Measurements from ENCODE around the gene OSBPL2. TPM values are rescaled to one million over a fixed set of nuclear protein-coding genes. Genes with fewer than 3 reads are reported as not detected.

OSBPL2 gene
- polyA plus RNA-seq, 1 donor (not counting 4 experiments of a cell fraction or from before 2014, with no cell fraction given): 15.9 TPM

DNA sequence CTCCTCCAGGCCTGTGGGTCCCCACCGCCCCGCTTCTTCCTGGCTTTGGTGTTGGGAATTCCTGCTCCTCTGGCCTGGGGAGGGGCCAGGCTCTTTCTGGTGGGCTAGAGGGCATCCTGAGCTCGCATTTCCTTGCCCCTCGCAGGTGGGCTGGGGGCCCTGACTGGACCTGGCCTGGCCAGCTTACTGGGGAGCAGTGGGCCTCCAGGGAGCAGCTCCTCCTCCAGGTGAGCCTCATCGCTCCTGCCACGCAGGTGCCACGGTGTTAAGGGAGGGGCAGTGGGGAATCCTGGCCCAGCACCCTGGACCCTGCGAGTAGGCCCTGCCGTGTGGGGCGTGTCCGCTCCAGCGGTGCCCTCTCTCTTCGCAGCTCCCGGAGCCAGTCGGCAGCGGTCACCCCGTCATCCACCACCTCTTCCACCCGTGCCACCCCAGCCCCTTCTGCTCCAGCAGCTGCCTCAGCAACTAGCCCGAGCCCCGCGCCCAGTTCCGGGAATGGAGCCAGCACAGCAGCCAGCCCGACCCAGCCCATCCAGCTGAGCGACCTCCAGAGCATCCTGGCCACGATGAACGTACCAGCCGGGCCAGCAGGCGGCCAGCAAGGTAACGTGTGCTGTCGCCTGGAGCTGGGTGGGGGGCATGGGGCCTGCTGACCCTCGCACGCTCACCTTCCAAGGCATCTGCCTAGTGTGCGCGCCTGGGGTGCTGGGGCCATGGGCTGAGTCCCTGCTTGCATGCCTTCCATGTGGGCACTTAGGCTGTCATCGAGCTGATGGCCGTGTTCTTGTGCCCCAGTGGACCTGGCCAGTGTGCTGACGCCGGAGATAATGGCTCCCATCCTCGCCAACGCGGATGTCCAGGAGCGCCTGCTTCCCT lies 69.1 kb downstream of the OSBPL2 start:
- no peak for DNase-seq (ENCODE audit: low read depth, low spot score)
- Histone ChIP-seq H3K27me3 (ENCODE audit: control insufficient read depth, extremely low read depth, insufficient read depth, low read length) (no peaks in the 10 kb centered on the region), H3K79me2 (ENCODE audit: control insufficient read depth, insufficient read depth, low read length) (peaks cover 49% of the 10 kb centered on the region), H3K9me1 (ENCODE audit: control insufficient read depth, extremely low read depth, insufficient read depth, low read length) (no peaks in the 10 kb centered on the region), H3K4me2 (ENCODE audit: control insufficient read depth, extremely low read depth, insufficient read depth, low read depth, low read length) (peak overlapping the region; percentile 16), H3K9me3 (ENCODE audit: control insufficient read depth, low read depth, low read length) (no peaks in the 10 kb centered on the region), H3K4me1 (ENCODE audit: control insufficient read depth, extremely low read depth, insufficient read depth, low read length) (peaks cover 35% of the 10 kb centered on the region), H3K9ac (ENCODE audit: control insufficient read depth, extremely low read depth, insufficient read depth, low read length) (no peak overlapping the region), H3K4me3 (ENCODE audit: control insufficient read depth in 2 of 3, extremely low read depth in 1 of 3, insufficient read depth in 2 of 3, low read depth in 1 of 3, low read length in 3 of 3) (no peak overlapping the region), H4K20me1 (ENCODE audit: control insufficient read depth, extremely low read depth, insufficient read depth, low read length) (peaks cover 56% of the 10 kb centered on the region), H3K27ac (ENCODE audit: control insufficient read depth, insufficient read depth, low read length) (no peak overlapping the region), H3K36me3 (ENCODE audit: control insufficient read depth in 2 of 2, extremely low read depth in 1 of 2, insufficient read depth in 2 of 2, low read length in 2 of 2) (peaks cover 29 to 45% of the 10 kb centered on the region in 2 experiments), H2AFZ (ENCODE audit: control insufficient read depth, low read length) (no peak overlapping the region)
- TF ChIP-seq, protein P1, sequence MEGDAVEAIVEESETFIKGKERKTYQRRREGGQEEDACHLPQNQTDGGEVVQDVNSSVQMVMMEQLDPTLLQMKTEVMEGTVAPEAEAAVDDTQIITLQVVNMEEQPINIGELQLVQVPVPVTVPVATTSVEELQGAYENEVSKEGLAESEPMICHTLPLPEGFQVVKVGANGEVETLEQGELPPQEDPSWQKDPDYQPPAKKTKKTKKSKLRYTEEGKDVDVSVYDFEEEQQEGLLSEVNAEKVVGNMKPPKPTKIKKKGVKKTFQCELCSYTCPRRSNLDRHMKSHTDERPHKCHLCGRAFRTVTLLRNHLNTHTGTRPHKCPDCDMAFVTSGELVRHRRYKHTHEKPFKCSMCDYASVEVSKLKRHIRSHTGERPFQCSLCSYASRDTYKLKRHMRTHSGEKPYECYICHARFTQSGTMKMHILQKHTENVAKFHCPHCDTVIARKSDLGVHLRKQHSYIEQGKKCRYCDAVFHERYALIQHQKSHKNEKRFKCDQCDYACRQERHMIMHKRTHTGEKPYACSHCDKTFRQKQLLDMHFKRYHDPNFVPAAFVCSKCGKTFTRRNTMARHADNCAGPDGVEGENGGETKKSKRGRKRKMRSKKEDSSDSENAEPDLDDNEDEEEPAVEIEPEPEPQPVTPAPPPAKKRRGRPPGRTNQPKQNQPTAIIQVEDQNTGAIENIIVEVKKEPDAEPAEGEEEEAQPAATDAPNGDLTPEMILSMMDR (optimal IDR thresholded peaks at IDR 0.05 in 1 of 3, IDR thresholded peaks at IDR 0.05 in 1 of 3, conservative IDR thresholded peaks at IDR 0.05 in 1 of 3; ENCODE audit: extremely low read depth in 1 of 3, insufficient read depth in 2 of 3, low read length in 3 of 3): no peak
- TF ChIP-seq EZH2 (IDR thresholded peaks at IDR 0.05; ENCODE audit: low read length): no peak
- dilution Hi-C loops (cut with MboI; ENCODE audit: extremely low pct_ligation_motif_present, low sequenced_read_pairs): no loop called here
- no peak for FAIRE-seq

- Histone ChIP-seq H3K9me1 (ENCODE audit: control insufficient read depth, extremely low read depth, insufficient read depth, low read length) (no peaks in the 10 kb centered on the region), H2AFZ (ENCODE audit: control insufficient read depth, low read length) (no peak overlapping the region), H3K9ac (ENCODE audit: control insufficient read depth, extremely low read depth, insufficient read depth, low read length) (no peak overlapping the region), H3K36me3 (ENCODE audit: control insufficient read depth in 2 of 2, extremely low read depth in 1 of 2, insufficient read depth in 2 of 2, low read length in 2 of 2) (peaks cover 35 to 47% of the 10 kb centered on the region in 2 experiments), H3K4me2 (ENCODE audit: control insufficient read depth, extremely low read depth, insufficient read depth, low read depth, low read length) (no peak overlapping the region), H3K27ac (ENCODE audit: control insufficient read depth, insufficient read depth, low read length) (no peak overlapping the region), H3K4me1 (ENCODE audit: control insufficient read depth, extremely low read depth, insufficient read depth, low read length) (peaks cover 35% of the 10 kb centered on the region), H3K79me2 (ENCODE audit: control insufficient read depth, insufficient read depth, low read length) (peaks cover 47% of the 10 kb centered on the region), H4K20me1 (ENCODE audit: control insufficient read depth, extremely low read depth, insufficient read depth, low read length) (peaks cover 56% of the 10 kb centered on the region), H3K27me3 (ENCODE audit: control insufficient read depth, extremely low read depth, insufficient read depth, low read length) (no peaks in the 10 kb centered on the region), H3K4me3 (ENCODE audit: control insufficient read depth in 2 of 3, extremely low read depth in 1 of 3, insufficient read depth in 2 of 3, low read depth in 1 of 3, low read length in 3 of 3) (no peak overlapping the region), H3K9me3 (ENCODE audit: control insufficient read depth, low read depth, low read length) (no peaks in the 10 kb centered on the region)
- dilution Hi-C loops (cut with MboI; ENCODE audit: extremely low pct_ligation_motif_present, low sequenced_read_pairs): no loop called here
- FAIRE-seq (no peak), DNase-seq (ENCODE audit: low read depth, low spot score) (no peak)
- TF ChIP-seq, protein P1 (optimal IDR thresholded peaks at IDR 0.05 in 1 of 3, IDR thresholded peaks at IDR 0.05 in 1 of 3, conservative IDR thresholded peaks at IDR 0.05 in 1 of 3; ENCODE audit: extremely low read depth in 1 of 3, insufficient read depth in 2 of 3, low read length in 3 of 3): no peak
- TF ChIP-seq EZH2 (IDR thresholded peaks at IDR 0.05; ENCODE audit: low read length): no peak
Measured at GRCh38 chr20:62308102-62308822, 69.9 kb downstream of the OSBPL2 start.

All from keratinocyte (primary cell).